Lower lobe of right lung (tissue), 2 donors: Measurements from ENCODE around the gene USP44. TPM values are rescaled to one million over a fixed set of nuclear protein-coding genes. Genes with fewer than 3 reads are reported as not detected.

Source experiments
- ATAC-seq, 2 donors: fragments of 200-7000 bp; cut with Tn5 transposase; one replicate each; pipeline ENCODE4 v1.9.1; 2020 to 2022; ENCODE audit warnings: mild to moderate bottlenecking in 2 of 2, moderate library complexity in 2 of 2
- DNase-seq: peaks from one replicate; pipeline ENCODE4 v3.0.0-alpha.2; 2020
- H3K27ac ChIP-seq: fragments of 200-600 bp; one replicate; pipeline ENCODE4 v1.8.0; 2022
- H3K27me3 ChIP-seq: fragments of 200-600 bp; one replicate; pipeline ENCODE4 v1.8.0; 2022; ENCODE audit warnings: low read depth
- H3K36me3 ChIP-seq: fragments of 200-600 bp; one replicate; pipeline ENCODE4 v1.8.0; 2022; ENCODE audit warnings: mild to moderate bottlenecking
- H3K4me1 ChIP-seq: fragments of 200-600 bp; one replicate; pipeline ENCODE4 v1.8.0; 2022
- H3K4me3 ChIP-seq: fragments of 200-600 bp; one replicate; pipeline ENCODE4 v1.8.0; 2022; ENCODE audit warnings: mild to moderate bottlenecking
- H3K9me3 ChIP-seq: fragments of 200-600 bp; one replicate; pipeline ENCODE4 v1.8.0; 2022
- CTCF ChIP-seq: fragments of 200-600 bp; IDR thresholded peaks from one replicate; pipeline ENCODE4 v1.8.0; 2022; ENCODE audit warnings: antibody characterized with exemption, mild to moderate bottlenecking
- intact Hi-C: fragments of 100-400 bp; cut with DNase I; formaldehyde crosslinking; loops from one replicate; pipeline ENCODE4 v1.11.0; 2022
- total RNA-seq: library from RNA; stranded (reverse); fragmentation: NEBNext Ultra II Directional; extraction: Animal tissue kit (Norgen Biotek cat#: 25700); gene quantifications from one replicate; pipeline ENCODE4 v1.2.1, GENCODE V29; 2021
- donor health status: DM: no; HTN: yes; CAD: no; lungs with severe emphysema.

The USP44 gene
- total RNA-seq, 1 donor from 2014 or later = 17.8 TPM

- Histone ChIP-seq H3K4me1 (no peaks in the 10 kb centered on the region), H3K9me3 (no peaks in the 10 kb centered on the region), H3K36me3 (peaks cover 56% of the 10 kb centered on the region), H3K4me3 (no peak overlapping the region), H3K27ac (no peak overlapping the region), H3K27me3 (no peaks in the 10 kb centered on the region)
- intact Hi-C loops = no loop called here
- ATAC-seq = no peak
- DNase-seq = no peak
- TF ChIP-seq CTCF = no peak
These were observed 34.0 kb downstream of the USP44 start for GRCh38 chr12:95517246-95517645.

DNA sequence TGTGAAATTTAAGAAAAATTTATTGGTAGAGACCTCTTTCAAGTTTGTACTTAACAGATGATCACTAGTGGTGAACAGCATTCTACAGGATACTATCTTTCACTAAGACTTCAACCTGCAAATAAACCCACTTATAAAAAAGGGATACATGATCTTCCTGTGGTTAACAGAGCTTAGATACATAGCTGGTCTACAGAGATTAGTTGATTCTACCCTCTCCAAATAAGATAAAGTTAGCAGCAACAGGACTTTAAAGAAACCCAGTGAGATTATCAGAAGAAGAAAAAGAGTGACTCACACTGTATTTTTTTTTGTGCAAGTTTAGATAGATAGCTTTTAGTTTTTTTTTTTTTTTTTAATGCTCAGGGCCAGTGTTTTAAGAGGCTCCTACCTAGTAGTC lies 34.5 kb downstream of the USP44 start:
- no peaks in the 10 kb centered on the region for H3K9me3 ChIP-seq
- ATAC-seq = no peak
- intact Hi-C loops = no loop called here
- peaks cover 61% of the 10 kb centered on the region for H3K36me3 ChIP-seq
- no peak for TF ChIP-seq CTCF
- H3K4me3 ChIP-seq = no peak overlapping the region
- no peak for DNase-seq
- no peak overlapping the region for H3K27ac ChIP-seq
- no peaks in the 10 kb centered on the region for H3K4me1 ChIP-seq
- no peaks in the 10 kb centered on the region for H3K27me3 ChIP-seq

- no peak overlapping the region for H3K27ac ChIP-seq
- peaks cover 65% of the 10 kb centered on the region for H3K36me3 ChIP-seq
These were observed 36.1 kb downstream of the USP44 start for GRCh38 chr12:95515197-95515596.

DNA sequence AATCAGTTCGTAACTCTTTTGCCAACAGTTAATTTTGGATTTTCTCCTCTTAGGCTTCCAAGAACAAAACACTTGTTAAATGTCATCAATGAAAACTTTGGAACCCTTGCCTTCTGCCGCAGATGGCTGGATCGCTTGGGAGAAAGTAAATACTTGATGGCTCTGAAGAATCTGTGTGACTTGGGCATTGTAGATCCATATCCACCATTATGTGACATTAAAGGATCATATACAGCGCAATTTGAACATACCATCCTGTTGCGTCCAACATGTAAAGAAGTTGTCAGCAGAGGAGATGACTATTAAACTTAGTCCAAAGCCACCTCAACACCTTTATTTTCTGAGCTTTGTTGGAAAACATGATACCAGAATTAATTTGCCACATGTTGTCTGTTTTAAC lies 37.7 kb downstream of the USP44 start:
- DNase-seq (no peak), ATAC-seq (no peak)
- no peak for TF ChIP-seq CTCF
- no peaks in the 10 kb centered on the region for H3K4me1 ChIP-seq
- H3K9me3 ChIP-seq = no peaks in the 10 kb centered on the region
- H3K27ac ChIP-seq = no peak overlapping the region
- intact Hi-C loops = no loop called here
- no peaks in the 10 kb centered on the region for H3K27me3 ChIP-seq
- H3K36me3 ChIP-seq = peaks cover 79% of the 10 kb centered on the region
- H3K4me3 ChIP-seq = no peak overlapping the region

More at GRCh38 chr12:95515197-95515596, 36.1 kb downstream of the USP44 start:
- no peak for ATAC-seq
- DNase-seq = no peak
- intact Hi-C loops = no loop called here
- Histone ChIP-seq H3K9me3 (no peaks in the 10 kb centered on the region), H3K4me3 (no peak overlapping the region), H3K4me1 (no peaks in the 10 kb centered on the region), H3K27me3 (no peaks in the 10 kb centered on the region)
- TF ChIP-seq CTCF = no peak

GRCh38 chr12:95511977-95512376 lies 39.3 kb downstream of the USP44 start:
- H3K27ac ChIP-seq = no peak overlapping the region
- no peak for TF ChIP-seq CTCF
- peaks cover 91% of the 10 kb centered on the region for H3K36me3 ChIP-seq
- ATAC-seq = no peak
- intact Hi-C loops = no loop called here
- no peaks in the 10 kb centered on the region for H3K27me3 ChIP-seq
- H3K9me3 ChIP-seq = no peaks in the 10 kb centered on the region
- DNase-seq = no peak
- no peak overlapping the region for H3K4me3 ChIP-seq
- peaks cover 6% of the 10 kb centered on the region for H3K4me1 ChIP-seq

DNA sequence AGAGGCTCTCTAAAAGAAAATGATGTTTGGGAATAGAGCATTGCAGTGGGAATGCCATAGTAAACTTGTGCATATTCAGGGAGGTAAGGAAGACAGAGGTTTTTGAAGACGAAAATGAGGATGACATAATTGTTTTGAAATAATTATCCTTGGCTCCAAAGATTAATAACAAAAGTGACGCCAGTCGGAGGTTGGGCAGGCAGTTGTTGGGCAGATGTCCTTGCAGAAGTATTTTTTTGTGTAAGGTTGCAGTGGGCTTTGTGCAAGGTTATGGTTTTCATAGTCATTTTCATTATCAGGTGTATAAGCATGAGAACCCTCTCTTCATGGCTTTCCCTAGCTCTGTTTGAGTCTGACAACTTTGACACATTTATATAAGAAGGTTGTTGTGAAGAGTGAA lies 42.0 kb downstream of the USP44 start:
- intact Hi-C loops = no loop called here
- H3K36me3 ChIP-seq = peaks cover 96% of the 10 kb centered on the region

More for the DNA sequence above, 42.0 kb downstream of the USP44 start:
- H3K9me3 ChIP-seq = no peaks in the 10 kb centered on the region
- TF ChIP-seq CTCF = no peak
- DNase-seq (no peak), ATAC-seq (no peak)
- peaks cover 22% of the 10 kb centered on the region for H3K4me1 ChIP-seq
- H3K27ac ChIP-seq = no peak overlapping the region
- no peaks in the 10 kb centered on the region for H3K27me3 ChIP-seq
- no peak overlapping the region for H3K4me3 ChIP-seq
